Hindlimb muscle (tissue), 1 donor: Measurements from ENCODE around the gene FAM227B. TPM values are rescaled to one million over a fixed set of nuclear protein-coding genes. Genes with fewer than 3 reads are reported as not detected.
"Not testable (repeated sequence)": the region's sequence is repeated elsewhere in the genome, so short reads cannot be mapped to it uniquely, and the experiment has no call there.

ENCODE experiments used
- DNase-seq: peaks from one replicate; pipeline ENCODE4 v3.0.0-alpha.2; 2013
- polyA plus RNA-seq: library from polyadenylated mRNA; unstranded; fragments of 120-200 nt; gene quantifications from one replicate; pipeline ENCODE4 v1.2.1, GENCODE V29; 2013; ENCODE audit not compliant: insufficient read length

Gene FAM227B
- polyA plus RNA-seq, 1 donor = 7.6 TPM

DNA sequence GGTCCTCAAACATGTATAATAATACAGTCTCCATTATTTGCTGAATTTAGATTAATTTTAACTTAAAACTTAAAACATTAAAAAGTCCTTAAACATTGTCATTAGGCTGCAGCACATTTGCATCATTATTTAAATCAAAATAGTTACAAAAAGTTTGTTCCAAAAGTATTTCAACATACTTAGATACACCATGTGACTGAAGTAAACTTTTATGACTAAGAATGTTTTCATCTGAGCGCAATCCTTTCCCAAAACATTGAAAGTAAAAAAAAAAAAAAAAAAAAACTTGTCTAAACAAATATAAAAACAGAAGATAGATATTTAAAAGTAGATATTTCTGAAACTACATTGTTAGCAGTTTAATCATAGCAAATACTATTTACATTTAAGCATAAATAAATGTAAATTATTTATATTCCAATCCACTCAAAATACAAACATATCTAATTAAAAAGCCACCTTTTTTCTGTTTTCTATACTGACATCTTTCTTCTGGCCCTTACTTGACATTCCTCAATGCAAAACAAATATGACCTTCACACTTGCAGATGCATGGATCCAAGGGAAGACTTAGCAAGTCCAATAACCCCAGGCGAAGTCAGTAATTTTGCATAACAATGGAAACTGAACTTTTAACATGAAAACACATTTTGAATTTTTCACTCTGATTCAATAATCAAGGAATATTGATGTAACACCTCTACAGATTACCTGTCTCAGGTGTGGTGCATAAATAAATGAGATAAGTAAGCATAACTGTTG, 10.3 kb downstream of the FAM227B start:
- DNase-seq = no peak

- no peak for DNase-seq
These were observed 14.0 kb downstream of the FAM227B start for GRCh38 chr15:49606594-49606993.

- no peak for DNase-seq
These were observed 15.0 kb downstream of the FAM227B start for GRCh38 chr15:49605588-49605987.

GRCh38 chr15:49604625-49605409, 15.8 kb downstream of the FAM227B start:
- DNase-seq = no peak

DNA sequence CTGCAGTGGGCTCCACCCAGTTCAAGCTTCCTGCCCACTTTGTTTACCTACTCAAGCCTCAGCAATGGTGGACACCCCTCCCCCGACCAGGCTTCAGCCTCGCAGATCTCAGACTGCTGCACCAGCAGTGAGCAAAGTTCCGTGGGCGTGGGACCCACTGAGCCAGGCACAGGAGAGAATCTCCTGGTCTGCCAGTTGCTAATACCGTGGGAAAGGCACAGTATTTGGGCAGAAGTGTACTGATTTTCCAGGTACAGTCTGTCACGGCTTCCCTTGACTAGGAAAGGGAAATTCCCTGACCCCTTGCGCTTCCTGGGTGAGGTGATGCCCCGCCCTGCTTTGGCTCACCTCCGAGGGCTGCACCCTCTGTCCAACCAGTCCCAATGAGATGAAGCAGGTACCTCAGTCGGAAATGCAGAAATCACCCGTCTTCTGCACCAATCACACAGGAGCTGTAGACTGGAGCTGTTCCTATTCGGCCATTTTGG, 27.7 kb downstream of the FAM227B start:
- DNase-seq = not testable (repeated sequence)

DNA sequence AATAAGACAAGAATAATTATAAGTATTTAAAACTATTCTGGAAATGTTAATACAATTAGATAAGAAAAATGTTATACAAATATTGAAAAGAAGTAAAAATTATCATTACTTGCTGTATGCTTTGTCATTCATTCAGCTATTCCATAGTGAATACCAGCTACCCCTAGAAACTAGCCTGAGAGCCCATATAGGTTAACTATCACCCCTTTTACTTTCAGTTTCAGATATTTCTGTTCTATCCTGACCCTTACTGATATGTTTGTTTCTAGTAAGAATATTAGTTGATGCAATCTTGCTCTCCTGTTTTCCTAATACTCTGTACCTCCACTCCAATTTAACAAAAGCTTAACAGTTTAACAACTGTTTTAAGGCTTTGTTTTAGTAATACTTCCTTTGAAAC, 31.6 kb downstream of the FAM227B start:
- no peak for DNase-seq

DNA sequence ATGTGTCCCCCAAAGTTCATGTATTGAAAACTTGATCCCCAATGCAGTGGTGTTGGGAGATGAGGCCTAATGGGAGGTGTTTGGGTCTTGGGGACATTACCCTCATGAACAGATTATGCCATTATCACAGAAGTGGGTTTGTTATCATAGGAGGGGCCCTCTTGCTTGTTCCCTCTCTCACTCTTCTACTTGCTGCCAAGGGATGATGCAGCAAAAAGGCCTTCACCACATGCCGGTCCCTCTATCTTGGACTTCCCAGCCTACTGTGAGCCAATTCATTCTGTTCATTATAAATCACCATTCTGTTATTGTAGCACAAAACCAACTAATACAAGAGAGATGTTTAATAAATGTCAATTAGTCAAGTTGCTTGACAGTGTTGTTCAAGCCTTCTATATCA, 47.2 kb downstream of the FAM227B start:
- DNase-seq = no peak

DNA sequence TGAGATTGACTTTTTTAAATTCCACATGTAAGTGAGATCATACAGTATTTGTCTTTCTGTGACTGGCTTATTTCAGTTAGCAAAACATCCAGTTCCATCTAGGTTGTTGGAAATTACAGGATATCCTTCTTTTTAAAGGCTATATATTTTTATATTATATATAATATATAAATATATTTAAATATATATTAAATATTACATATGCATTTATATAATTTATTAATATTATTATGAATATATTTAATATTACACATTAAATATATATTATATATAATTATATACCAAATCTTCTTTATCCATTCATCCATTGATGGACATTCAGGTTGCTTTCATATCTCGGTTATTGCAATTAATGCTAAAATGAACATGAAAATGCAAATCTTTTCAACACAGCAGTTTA, 49.9 kb downstream of the FAM227B start:
- DNase-seq = no peak

DNA sequence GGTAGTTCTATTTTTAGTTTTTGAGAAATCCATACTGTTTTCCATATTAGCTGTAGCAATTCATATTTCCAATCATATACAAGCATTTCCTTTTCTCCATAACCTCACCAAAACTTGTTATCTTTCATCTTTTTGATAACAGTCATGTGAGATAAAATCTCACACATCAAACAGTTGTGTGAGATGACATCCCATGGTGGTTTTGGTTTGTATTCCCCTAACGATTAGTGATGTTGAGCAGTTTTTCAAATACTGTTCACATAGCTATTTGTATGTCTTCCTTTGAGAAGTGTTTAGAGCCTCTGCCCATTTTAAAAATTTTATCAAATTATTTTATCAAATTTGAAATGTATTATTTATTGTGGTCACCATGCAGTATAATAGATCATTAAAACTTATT, 50.4 kb downstream of the FAM227B start:
- DNase-seq = no peak

DNA sequence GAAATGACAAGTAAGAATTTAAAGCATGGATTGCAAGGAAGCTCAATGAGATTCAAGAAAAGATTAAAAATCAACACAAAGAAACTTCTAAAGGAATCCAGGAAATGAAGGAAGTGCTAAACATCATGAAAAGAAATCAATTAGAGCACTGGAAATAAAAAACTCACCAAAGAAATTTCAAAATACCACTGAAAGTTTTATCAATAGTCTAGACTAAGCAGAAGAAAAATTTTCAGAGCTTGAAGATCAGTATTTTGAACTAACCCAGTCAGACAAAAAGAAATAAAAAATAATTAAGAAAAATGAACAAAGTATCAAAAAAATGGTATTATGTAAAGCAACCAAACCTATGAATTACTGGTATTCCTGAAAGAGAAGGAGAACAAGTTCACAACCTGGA, 60.6 kb downstream of the FAM227B start:
- DNase-seq = no peak

GRCh38 chr15:49558929-49559328, 61.7 kb downstream of the FAM227B start:
- no peak for DNase-seq

GRCh38 chr15:49556437-49556836, 64.2 kb downstream of the FAM227B start:
- no peak for DNase-seq

GRCh38 chr15:49550342-49550741, 70.3 kb downstream of the FAM227B start:
- DNase-seq = not testable (repeated sequence)

DNA sequence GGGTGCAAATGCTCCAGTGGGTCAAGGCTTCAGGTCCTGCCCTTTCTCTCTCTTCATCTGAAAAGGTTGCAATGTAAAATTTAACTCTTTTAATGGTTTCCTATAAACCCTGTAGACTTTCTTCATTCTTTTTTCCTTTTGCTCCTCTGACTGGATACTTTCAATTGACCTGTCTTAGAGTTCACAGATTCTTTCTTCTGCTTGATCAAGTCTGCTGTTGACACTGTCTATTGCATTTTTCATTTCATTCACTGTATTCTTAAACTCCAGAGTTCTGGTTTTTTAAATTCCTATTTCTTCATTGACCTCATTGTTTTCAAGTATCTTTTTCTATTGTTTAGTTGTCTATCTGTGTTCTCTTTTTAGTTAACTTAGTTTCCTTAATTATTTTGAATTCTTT, 82.1 kb downstream of the FAM227B start:
- no peak for DNase-seq

DNA sequence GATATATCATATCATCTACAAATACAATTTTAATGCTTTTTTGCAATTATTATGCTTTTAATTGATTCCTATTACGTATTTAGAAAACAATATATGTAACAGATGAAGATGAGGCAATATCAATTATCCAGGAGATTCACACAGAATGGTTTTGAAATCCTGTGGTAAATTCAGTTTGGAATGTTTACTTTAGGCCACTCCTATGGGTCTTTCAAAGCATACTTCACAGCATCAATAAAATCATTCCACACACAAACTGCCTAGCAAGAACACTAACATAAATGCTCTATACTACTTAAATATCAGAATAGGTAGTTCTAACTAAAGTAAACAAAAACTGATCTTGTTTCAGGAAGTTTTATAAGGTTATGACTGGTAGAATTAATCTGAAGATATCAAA, 90.5 kb downstream of the FAM227B start:
- no peak for DNase-seq

GRCh38 chr15:49528289-49528688, 92.3 kb downstream of the FAM227B start:
- no peak for DNase-seq

DNA sequence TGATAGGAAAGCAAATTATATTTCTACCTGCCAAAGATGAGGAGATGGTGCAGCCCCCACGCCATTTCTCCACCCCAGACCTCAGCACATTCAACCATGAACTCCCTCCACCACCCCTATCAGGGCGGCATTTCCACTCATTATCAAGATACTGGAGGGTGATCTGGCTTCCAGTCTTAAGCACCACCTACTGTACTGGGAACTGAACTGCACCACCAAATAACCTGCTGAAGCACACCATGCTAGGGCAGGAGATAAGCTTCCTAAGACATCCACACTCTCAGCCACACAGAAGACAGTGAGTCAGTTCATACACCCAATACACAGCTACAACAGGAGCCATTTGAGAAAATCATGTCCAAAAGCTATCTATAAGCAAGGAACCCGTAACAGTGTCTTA, 98.8 kb downstream of the FAM227B start:
- DNase-seq = no peak

GRCh38 chr15:49512739-49513138, 107.9 kb downstream of the FAM227B start:
- not testable (repeated sequence) for DNase-seq

DNA sequence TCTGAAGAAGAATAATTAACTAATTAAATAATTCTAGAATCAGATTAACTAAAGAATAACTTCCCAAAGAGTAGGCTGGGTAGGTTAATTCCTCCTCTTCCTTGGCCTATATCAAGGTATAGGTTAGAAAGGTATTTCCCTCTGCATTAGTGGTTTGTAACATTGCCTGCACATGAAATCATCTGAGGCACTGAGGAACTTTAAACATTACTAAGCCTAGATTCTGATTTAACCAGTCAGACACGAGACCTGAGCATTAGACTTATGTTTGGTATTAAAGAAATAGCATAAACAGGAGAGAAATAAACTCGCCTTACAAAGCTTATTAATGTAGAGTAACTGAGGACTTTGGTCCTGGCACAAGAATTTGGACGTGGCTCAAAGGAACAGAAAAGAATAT, 113.4 kb downstream of the FAM227B start:
- DNase-seq = no peak

- DNase-seq = no peak
These were observed 114.3 kb downstream of the FAM227B start for GRCh38 chr15:49506341-49506740.

DNA sequence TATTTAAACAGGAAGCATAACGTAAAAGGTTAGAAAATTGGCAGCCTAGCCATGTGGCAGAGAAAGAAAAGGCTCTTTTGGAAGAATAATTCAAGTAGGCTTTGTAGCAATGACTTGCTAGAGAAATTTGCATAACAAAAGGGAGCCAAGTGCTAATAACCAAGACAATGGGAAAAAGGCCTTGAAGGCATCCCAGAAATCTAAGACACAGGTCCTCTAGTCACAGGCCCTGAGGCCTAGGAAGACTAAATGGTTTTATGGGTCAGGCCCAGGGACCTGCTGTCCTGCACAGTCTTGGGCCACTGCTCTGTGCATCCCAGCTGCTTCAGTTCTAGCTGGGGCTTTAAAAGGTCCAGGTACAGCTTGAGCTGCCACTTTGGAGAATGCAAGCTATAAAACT, 119.0 kb downstream of the FAM227B start:
- DNase-seq = no peak

DNA sequence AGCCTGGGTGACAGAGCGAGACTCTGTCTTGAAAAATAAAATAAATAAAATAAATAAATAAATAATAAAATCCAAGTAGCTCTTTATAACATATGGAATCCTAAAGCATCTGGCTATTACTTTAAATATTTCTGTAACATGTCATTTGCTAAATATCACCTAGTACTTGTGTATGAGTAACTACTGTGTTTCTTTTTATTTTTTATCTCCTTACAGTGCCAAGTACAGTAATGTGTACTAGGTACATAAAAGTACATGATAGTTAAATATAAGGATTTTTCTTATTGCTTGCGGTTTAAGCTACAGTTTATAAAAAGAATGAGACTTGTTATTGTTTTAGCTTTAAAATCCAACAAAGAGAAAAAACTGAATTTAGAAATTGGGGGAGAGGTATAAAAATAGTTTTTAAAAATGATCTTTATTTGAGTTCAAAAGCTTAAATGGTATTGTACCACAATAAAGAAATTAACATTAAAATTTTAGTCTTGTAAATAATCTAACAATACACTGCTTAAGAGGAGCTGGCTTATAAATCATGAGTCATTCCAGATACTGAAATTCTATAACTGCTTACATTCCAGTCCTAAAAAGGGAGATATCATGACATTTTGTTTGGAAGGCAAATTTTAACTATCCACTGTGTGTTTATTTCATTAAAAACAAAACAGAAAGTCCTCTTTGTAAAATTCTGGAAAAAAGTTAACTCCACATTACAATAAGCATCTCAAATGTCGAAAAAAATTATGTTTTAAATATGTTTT, 124.4 kb downstream of the FAM227B start:
- DNase-seq = no peak

DNA sequence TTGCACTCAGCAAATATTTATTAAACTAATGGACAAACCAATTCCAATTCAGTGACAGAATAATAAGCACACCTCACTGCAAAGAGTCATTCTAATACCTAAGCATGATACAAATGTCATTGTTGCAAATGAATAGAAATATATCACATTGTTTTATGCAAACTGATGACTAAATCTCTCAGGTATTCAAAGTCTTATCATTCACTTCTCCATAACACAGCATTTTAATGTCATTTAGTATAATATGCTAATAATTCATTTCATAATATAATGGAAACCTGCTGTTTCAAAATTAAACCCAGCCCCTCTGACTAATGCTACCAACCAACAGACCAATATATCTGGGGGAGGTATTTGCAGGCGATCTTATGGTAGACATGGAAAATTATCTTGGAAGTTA, 125.8 kb downstream of the FAM227B start:
- DNase-seq = no peak
